ENCODE data around the gene BTBD16.

The BTBD16 gene

DNA sequence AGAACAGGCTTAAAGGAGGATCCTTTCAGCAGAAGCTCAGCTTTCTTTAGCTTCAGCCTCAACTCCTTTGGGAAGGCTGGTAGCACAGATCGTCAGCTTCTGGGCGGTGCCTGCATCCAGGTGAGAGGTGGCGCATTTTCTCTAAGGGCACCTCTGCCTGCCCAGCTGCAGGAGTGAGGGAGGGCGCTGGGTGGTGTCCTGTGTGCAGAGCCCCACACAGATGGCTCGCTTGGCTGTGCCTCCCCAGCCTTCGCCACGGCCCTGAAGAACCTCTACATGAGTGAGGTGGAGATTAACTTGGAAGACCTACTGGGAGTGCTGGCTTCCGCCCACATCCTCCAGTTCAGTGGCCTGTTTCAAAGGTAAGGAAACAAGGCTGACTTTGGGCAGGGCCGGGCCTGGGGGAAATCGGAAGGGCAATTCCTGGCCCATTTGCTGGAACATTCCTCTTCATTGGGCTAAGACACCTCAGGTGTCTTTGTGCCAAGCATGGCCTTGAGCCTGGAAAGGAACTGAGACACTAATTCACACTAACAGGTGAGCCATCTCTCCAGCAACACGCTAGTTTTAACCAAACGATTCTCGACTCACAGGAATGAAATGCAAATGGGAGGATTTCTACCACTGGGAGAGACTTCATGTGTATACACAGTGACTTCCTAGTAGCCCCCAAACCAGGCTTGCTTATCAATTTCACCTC lies 19.9 kb downstream of the BTBD16 start:
- DNase-seq (ENCODE audit: extremely low read depth, low read depth): no peak
- TF ChIP-seq, protein P1, sequence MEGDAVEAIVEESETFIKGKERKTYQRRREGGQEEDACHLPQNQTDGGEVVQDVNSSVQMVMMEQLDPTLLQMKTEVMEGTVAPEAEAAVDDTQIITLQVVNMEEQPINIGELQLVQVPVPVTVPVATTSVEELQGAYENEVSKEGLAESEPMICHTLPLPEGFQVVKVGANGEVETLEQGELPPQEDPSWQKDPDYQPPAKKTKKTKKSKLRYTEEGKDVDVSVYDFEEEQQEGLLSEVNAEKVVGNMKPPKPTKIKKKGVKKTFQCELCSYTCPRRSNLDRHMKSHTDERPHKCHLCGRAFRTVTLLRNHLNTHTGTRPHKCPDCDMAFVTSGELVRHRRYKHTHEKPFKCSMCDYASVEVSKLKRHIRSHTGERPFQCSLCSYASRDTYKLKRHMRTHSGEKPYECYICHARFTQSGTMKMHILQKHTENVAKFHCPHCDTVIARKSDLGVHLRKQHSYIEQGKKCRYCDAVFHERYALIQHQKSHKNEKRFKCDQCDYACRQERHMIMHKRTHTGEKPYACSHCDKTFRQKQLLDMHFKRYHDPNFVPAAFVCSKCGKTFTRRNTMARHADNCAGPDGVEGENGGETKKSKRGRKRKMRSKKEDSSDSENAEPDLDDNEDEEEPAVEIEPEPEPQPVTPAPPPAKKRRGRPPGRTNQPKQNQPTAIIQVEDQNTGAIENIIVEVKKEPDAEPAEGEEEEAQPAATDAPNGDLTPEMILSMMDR (IDR thresholded peaks at IDR 0.05; ENCODE audit: low read depth, low read length): no peak

DNA sequence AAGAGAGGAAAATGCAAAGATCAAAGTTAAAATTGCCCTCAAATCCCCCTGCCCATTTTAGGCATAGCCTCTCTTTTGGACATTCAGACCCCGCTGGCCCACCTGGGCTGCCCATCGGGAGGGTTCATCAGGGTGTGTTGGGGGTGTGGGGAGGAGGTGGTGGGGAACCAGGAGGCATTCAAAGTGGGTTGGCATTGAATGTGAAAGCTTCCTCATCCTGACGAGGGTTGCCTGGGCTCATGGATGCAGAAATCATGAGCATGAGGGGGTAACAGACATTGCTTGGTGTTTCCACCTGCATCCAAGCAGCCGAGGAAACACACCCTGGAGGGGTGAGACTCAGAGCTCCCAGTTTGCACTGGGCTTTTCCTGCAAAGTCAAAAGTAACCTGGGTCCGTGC lies 20.6 kb downstream of the BTBD16 start:
- TF ChIP-seq, protein P1 (IDR thresholded peaks at IDR 0.05; ENCODE audit: low read depth, low read length): no peak
- no peak for DNase-seq (ENCODE audit: extremely low read depth, low read depth)

DNA sequence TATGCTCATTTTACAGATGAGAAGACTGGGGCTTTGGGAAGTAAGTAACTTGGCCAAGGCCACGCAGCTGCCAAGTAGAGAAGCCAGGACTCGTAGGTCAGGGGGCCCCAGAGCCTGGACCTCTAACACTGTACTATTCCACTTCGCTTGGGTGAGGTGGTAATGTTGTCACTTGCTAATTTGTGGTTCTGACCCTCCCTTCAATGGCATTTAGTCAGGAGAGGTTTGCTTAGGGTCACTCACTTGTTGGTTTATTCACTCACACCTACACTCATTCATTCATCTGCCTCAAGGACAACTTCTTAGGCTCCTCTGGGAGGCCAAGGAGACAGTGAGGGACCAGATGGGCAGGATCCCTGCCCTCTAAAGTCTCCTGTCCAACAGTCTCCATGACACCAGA lies 21.3 kb downstream of the BTBD16 start:
- DNase-seq (ENCODE audit: extremely low read depth, low read depth): no peak
- TF ChIP-seq, protein P1 (IDR thresholded peaks at IDR 0.05; ENCODE audit: low read depth, low read length): no peak

DNA sequence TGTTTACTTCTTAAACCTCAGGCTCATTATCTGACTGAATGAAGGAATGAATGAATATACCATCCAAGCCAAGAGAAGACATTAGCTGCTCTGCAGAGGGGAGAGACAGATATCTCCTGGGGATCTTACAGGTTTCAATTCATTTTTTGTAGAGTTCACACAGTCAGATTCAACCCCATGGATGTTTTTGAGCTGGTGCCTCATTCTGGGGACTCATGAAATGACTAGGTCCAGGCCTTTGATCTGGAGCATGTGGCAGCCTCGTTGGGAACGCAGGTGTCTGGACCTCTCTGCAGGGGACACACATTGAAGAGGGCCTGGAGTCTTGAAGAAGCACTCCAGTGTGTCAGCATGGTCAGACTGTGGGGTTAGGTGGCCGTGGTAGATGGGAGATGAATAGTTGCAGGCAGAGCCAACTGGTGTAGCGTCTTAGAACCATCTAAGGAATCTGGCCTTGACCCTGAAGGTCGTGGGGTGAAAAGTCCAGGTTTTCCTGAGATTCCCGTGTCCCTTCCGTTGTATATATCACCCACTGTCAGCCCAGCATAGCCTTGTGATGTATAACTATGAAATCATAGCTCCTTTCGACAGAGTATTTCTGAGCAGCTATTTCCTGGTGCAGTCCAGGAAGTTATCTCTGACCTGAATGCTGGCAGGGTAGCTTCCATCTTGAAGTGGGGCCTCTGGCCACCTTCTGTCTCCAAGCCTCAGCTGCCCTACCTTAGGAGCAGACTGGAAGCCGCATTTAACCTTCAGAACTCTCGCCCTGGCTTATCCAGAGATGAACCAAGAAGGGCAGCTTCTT lies 22.3 kb downstream of the BTBD16 start:
- no peak for DNase-seq (ENCODE audit: extremely low read depth, low read depth)
- TF ChIP-seq, protein P1 (IDR thresholded peaks at IDR 0.05; ENCODE audit: low read depth, low read length): no peak

DNA sequence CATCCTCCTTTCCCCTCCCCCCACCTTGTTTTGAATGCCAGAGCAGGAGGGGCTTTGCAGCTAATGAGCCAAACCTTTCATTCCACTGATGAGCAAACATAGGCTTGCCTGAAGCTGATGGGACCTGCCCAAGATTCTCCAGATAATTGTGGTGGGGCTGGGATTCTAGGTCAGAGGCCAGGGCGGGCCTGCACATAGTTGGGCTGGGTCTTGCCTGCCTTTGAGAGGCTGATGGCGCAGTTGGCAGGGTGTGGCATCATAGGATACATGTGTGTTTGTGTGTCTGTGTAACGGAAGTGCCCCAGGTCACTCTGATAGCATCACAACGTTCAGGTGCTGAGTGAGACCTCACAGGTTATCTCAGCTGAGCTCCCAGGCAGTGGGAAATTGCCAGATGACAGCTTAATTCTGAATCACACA lies 22.9 kb downstream of the BTBD16 start:
- no peak for DNase-seq (ENCODE audit: extremely low read depth, low read depth)
- TF ChIP-seq, protein P1 (IDR thresholded peaks at IDR 0.05; ENCODE audit: low read depth, low read length): no peak

DNA sequence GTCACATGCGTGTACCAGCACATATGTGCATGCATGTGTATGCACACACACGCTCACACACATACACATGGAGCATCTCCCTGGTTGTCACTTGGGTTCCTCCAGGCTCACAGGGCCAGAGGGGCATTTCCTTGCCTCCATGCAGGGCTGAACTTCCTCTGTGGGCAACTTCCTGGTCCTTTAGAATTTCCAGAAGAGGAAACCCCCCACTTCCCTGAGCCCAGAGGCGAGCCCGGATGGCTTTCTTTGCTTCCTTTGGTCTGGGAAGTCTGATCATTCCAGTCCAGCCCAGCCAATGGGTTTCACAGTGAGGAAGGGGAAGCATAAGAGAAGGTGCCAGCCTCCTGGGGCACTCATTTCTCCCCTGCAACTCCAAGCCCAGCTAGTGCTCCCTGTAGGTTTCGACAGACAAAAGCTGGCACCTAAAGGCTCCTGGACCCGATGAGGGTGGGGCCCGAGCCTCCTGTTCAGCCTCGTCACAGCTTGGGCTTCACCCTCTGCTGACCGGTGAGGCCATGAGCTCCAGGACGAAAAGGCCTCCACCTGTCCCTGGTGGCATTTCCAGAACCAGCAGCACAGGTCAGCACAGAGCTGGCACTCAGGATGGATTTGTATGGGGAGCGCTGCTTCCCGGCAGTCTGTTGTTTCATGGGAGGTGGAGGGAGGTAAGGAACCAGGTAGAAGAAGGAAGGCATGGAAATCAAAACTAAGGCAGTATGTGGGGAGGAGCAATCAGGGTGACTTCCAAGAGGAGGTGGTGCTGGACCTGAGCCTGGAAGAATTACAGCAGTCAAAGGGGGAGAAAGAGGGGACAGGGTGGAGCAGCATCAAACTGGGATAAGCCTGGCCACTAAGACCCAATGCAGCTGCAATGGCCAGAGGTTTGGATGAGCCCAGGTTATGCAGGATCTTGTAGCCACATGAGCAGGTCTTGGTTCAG lies 23.7 kb downstream of the BTBD16 start:
- no peak for DNase-seq (ENCODE audit: extremely low read depth, low read depth)
- TF ChIP-seq, protein P1 (IDR thresholded peaks at IDR 0.05; ENCODE audit: low read depth, low read length): no peak

Data from AG09319 (cell line).